GM21619 (cell line): ENCODE data around the gene SDK1.

Source experiments
- ATAC-seq: cut with Tn5 transposase; IDR thresholded peaks from one replicate; pipeline ENCODE4 v1.9.1; 2021; ENCODE audit not compliant: unreplicated experiment

SDK1 gene

GRCh38 chr7:3965794-3966395 lies 664.8 kb downstream of the SDK1 start:
- ATAC-seq = no peak

- ATAC-seq = no peak
Observed at GRCh38 chr7:3968234-3968633, 667.2 kb downstream of the SDK1 start.

GRCh38 chr7:3969286-3969685 lies 668.2 kb downstream of the SDK1 start:
- no peak for ATAC-seq

- ATAC-seq = no peak
Observed at GRCh38 chr7:3971323-3971722, 670.3 kb downstream of the SDK1 start.

GRCh38 chr7:3973264-3973663 lies 672.2 kb downstream of the SDK1 start:
- ATAC-seq = no peak

GRCh38 chr7:3974329-3974728 lies 673.3 kb downstream of the SDK1 start:
- no peak for ATAC-seq

- ATAC-seq = no peak
Observed at GRCh38 chr7:3975371-3975770, 674.3 kb downstream of the SDK1 start.

- ATAC-seq = no peak
Observed at GRCh38 chr7:3977391-3977790, 676.3 kb downstream of the SDK1 start.

- ATAC-seq = no peak
Observed at GRCh38 chr7:3978839-3979238, 677.8 kb downstream of the SDK1 start.

GRCh38 chr7:3979611-3980299 lies 678.7 kb downstream of the SDK1 start:
- ATAC-seq = no peak

GRCh38 chr7:3980300-3980643 lies 679.2 kb downstream of the SDK1 start:
- ATAC-seq = no peak

GRCh38 chr7:3981281-3981680 lies 680.2 kb downstream of the SDK1 start:
- no peak for ATAC-seq

GRCh38 chr7:3984456-3984855 lies 683.4 kb downstream of the SDK1 start:
- no peak for ATAC-seq

GRCh38 chr7:3986927-3987326 lies 685.9 kb downstream of the SDK1 start:
- ATAC-seq = no peak

- ATAC-seq = no peak
Observed at GRCh38 chr7:3987426-3987927, 686.4 kb downstream of the SDK1 start.

GRCh38 chr7:3989723-3990122 lies 688.7 kb downstream of the SDK1 start:
- no peak for ATAC-seq

- no peak for ATAC-seq
Observed at GRCh38 chr7:3991731-3992231, 690.7 kb downstream of the SDK1 start.

- no peak for ATAC-seq
Observed at GRCh38 chr7:3992841-3993240, 691.8 kb downstream of the SDK1 start.

GRCh38 chr7:3994764-3995163 lies 693.7 kb downstream of the SDK1 start:
- ATAC-seq = no peak

- no peak for ATAC-seq
Observed at GRCh38 chr7:3995187-3995586, 694.1 kb downstream of the SDK1 start.

- no peak for ATAC-seq
Observed at GRCh38 chr7:3998060-3998459, 697.0 kb downstream of the SDK1 start.

GRCh38 chr7:4000139-4000538 lies 699.1 kb downstream of the SDK1 start:
- no peak for ATAC-seq

- ATAC-seq = no peak
Observed at GRCh38 chr7:4000934-4001333, 699.9 kb downstream of the SDK1 start.
